Ishikawa (cell line): Measurements from ENCODE around the gene UXT.

ENCODE experiments used
- CEBPB ChIP-seq: IDR thresholded peaks from 2 replicates; pipeline ENCODE4 v1.6.1; 2012
- CREB1 ChIP-seq: IDR thresholded peaks from 2 replicates; pipeline ENCODE4 v1.6.1; 2012; ENCODE audit warnings: low read depth
- EGR1 ChIP-seq: IDR thresholded peaks from 2 replicates; pipeline ENCODE4 v1.6.1; 2012
- EP300 ChIP-seq: IDR thresholded peaks from 2 replicates; pipeline ENCODE4 v1.6.1; 2012; ENCODE audit warnings: borderline replicate concordance
- FOXM1 ChIP-seq: IDR thresholded peaks from 2 replicates; pipeline ENCODE4 v1.6.1; 2012; ENCODE audit warnings: low read depth, borderline replicate concordance
- MAX ChIP-seq: IDR thresholded peaks from 2 replicates; pipeline ENCODE4 v1.6.1; 2012
- NFIC ChIP-seq: IDR thresholded peaks from 2 replicates; pipeline ENCODE4 v1.6.1; 2012
- RAD21 ChIP-seq: IDR thresholded peaks from 2 replicates; pipeline ENCODE4 v1.6.1; 2012; ENCODE audit warnings: low read depth
- REST ChIP-seq: IDR thresholded peaks from 2 replicates; pipeline ENCODE4 v1.6.1; 2012; ENCODE audit warnings: low read depth, mild to moderate bottlenecking
- TAF1 ChIP-seq: IDR thresholded peaks from 2 replicates; pipeline ENCODE4 v1.6.1; 2012; ENCODE audit warnings: low read depth, mild to moderate bottlenecking
- TCF12 ChIP-seq: IDR thresholded peaks from 2 replicates; pipeline ENCODE4 v1.6.1; 2012; ENCODE audit warnings: low read depth
- TEAD4 ChIP-seq: IDR thresholded peaks from 2 replicates; pipeline ENCODE4 v1.6.1; 2012
- YY1 ChIP-seq: IDR thresholded peaks from 2 replicates; pipeline ENCODE4 v1.6.1; 2012; ENCODE audit warnings: low read depth
- ZBTB7A ChIP-seq: IDR thresholded peaks from 2 replicates; pipeline ENCODE4 v1.6.1; 2012; ENCODE audit warnings: low read depth
- TF ChIP-seq, protein P1 (sequence below): IDR thresholded peaks from 2 replicates; pipeline ENCODE4 v1.6.1; 2012

Gene UXT

DNA sequence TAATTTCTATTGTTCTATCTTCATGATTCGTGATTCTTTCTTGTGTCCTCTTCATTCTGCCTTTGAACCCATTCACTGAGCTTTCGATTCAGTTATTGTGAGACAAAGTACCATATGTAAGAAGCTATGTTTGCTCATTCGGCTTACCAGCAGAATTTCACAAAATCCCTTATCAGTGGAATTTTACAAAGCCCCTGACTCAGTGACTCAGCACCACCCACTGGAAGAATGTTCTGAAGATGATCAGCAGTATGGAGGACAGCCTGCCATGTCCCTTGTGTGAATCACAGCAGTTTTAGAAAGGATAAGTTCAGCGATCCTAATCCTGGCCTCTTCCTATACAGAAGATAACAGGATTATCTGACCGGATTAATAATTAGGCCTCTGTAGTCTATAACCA is 5.8 kb upstream of the UXT start:
- TF ChIP-seq ZBTB7A (no peak), EGR1 (no peak), FOXM1 (no peak), CEBPB (no peak), TAF1 (no peak), YY1 (no peak), TCF12 (no peak), REST (no peak)

DNA sequence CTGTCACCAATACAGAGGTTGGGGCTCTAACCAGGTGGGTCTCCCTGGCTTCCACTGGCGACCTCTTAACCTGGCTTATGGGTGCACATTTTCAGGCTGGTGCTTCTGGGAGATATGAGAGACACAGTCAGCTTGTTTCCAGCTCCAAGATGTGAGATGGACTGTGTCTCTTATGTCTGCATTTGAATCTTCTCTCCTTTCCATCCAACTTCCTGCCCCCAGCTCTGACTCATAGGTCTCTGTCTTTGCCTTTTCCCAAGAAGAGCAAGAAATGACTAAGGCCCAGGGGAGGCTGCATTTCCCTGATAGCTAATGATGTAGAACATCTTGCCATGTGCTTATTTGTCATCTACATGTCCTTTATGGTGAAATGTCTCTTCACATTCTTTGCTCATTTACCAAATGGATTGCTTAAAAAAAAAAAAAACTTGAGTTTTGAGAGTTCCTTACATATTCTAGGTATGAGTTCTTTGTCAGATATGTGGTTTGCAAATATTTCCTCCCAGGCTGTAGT is 3.2 kb upstream of the UXT start:
- TF ChIP-seq FOXM1 (no peak), EP300 (no peak), YY1 (no peak), CREB1 (no peak), ZBTB7A (no peak), TEAD4 (no peak)

DNA sequence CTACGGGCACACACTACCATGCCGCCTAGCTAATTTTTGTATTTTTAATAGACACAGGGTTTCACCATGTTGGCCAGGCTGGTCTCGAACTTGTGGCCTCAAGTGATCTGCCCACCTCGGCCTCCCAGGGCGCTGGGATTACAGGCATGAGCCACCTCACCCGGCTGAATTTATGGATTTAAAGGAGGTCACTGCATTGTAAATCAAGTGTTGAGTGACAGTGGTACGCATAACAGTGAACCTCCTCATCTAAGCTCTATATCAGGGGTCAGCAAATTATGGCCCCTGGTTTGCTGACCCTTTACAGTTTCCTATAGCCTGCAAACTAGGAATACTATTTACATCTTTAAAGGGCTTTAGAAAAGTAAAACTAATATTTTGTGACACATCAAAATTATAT is 2.6 kb upstream of the UXT start:
- no peak for TF ChIP-seq YY1
- TF ChIP-seq CREB1 = no peak
- TF ChIP-seq EGR1 = no peak
- no peak for TF ChIP-seq MAX
- TF ChIP-seq, protein P1, sequence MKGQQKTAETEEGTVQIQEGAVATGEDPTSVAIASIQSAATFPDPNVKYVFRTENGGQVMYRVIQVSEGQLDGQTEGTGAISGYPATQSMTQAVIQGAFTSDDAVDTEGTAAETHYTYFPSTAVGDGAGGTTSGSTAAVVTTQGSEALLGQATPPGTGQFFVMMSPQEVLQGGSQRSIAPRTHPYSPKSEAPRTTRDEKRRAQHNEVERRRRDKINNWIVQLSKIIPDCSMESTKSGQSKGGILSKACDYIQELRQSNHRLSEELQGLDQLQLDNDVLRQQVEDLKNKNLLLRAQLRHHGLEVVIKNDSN = no peak
- no peak for TF ChIP-seq TAF1
- TF ChIP-seq EP300 = no peak
- no peak for TF ChIP-seq ZBTB7A
- no peak for TF ChIP-seq TEAD4
- no peak for TF ChIP-seq FOXM1
- no peak for TF ChIP-seq NFIC
- TF ChIP-seq RAD21 = no peak

GRCh38 chrX:47659421-47659726 is 394 bp upstream of the UXT start:
- peak; percentile 81; the same call in 1 of the 2 replicates for TF ChIP-seq MAX
- no peak for TF ChIP-seq TEAD4
- TF ChIP-seq NFIC = no peak
- TF ChIP-seq TCF12 = no peak
- no peak for TF ChIP-seq CEBPB
- TF ChIP-seq EP300 = no peak
- TF ChIP-seq RAD21 = no peak

DNA sequence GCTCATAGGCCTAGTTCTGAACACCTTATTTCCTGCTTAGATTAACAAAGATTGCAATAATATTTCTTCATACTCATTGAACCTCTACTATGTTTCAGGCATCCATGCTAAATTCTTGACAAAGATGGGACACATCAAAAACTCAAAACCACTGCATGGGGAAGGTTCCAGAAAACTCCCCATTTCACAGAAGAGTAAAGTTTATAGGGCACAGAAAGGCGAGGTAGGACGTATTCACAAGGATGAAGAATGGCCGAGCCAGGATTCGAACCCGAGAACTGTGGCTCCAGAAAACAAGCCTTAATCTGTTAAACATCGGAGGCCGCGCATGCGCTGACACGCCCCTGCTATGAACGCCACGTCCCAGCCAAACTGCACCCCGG is 688 bp downstream of the UXT start:
- TF ChIP-seq EP300 (no peak), ZBTB7A (no peak), RAD21 (no peak), TAF1 (no peak), TCF12 (no peak), REST (no peak), CEBPB (no peak), FOXM1 (no peak), EGR1 (no peak), TEAD4 (no peak), MAX (no peak), YY1 (no peak), CREB1 (no peak), NFIC (no peak)
- TF ChIP-seq, protein P1 = no peak

- TF ChIP-seq EGR1 = peak; percentile 85
- no peak for TF ChIP-seq MAX
- no peak for TF ChIP-seq CREB1
- no peak for TF ChIP-seq TEAD4
- TF ChIP-seq TAF1 = 0 out of 2 replicates have a peak, but pooled peaks have one; percentile 19
These were observed 7.7 kb downstream of the UXT start for GRCh38 chrX:47651043-47651905.
